SK-N-SH (cell line): ENCODE measurements around the gene H6PD.

Source experiments
- CTCF ChIP-seq: fragments of 200-600 bp; sonication (generic); IDR thresholded peaks from 2 replicates; pipeline ENCODE4 v1.6.1; 2017; ENCODE audit warnings: antibody characterized with exemption, mild to moderate bottlenecking, moderate library complexity
- EZH2phosphoT487 ChIP-seq: fragments of 200-600 bp; sonication (generic); IDR thresholded peaks from 2 replicates; pipeline ENCODE4 v1.6.1; 2017; ENCODE audit warnings: low read depth, mixed run types, mild to moderate bottlenecking, antibody characterized with exemption, moderate library complexity, borderline replicate concordance
- GABPA ChIP-seq: IDR thresholded peaks from 2 replicates; pipeline ENCODE4 v1.4.0; 2012; ENCODE audit warnings: low read depth, mild to moderate bottlenecking
- NFIC ChIP-seq: IDR thresholded peaks from 2 replicates; pipeline ENCODE4 v1.4.0; 2012; ENCODE audit warnings: borderline replicate concordance
- NRF1 ChIP-seq: IDR thresholded peaks from 2 replicates; pipeline ENCODE4 v1.6.1; 2012; ENCODE audit warnings: low read depth, mild to moderate bottlenecking, low read length
- TAF1 ChIP-seq: IDR thresholded peaks from 2 replicates; pipeline ENCODE4 v1.6.1; 2012; ENCODE audit warnings: low read depth, mild to moderate bottlenecking, low read length, moderate library complexity, borderline replicate concordance
- TCF12 ChIP-seq: IDR thresholded peaks from 2 replicates; pipeline ENCODE4 v1.4.0; 2012
- USF2 ChIP-seq: fragments of 150-350 bp; IDR thresholded peaks from 2 replicates; pipeline ENCODE4 v1.6.1; 2017; ENCODE audit warnings: antibody characterized with exemption, low read length, low read depth, borderline replicate concordance

- TF ChIP-seq CTCF, result no peak
- no peak for TF ChIP-seq USF2
- TF ChIP-seq TAF1, result no peak
- no peak for TF ChIP-seq GABPA
- no peak for TF ChIP-seq EZH2phosphoT487
- no peak for TF ChIP-seq NRF1
- no peak for TF ChIP-seq NFIC
- TF ChIP-seq TCF12, result no peak
These were observed 38.6 kb downstream of the H6PD start for GRCh38 chr1:9273177-9273576.
